ENCODE results near the gene PEX5L.

GRCh38 chr3:179991104-179991503, 45.6 kb downstream of the PEX5L start:
- TF ChIP-seq POLR2A (IDR thresholded peaks at IDR 0.05; ENCODE audit: low read length) (no peak), GATA1 (IDR thresholded peaks at IDR 0.05; ENCODE audit: low read depth, low read length) (no peak)
